ENCODE results near the gene ACOT13.

The ACOT13 gene

DNA sequence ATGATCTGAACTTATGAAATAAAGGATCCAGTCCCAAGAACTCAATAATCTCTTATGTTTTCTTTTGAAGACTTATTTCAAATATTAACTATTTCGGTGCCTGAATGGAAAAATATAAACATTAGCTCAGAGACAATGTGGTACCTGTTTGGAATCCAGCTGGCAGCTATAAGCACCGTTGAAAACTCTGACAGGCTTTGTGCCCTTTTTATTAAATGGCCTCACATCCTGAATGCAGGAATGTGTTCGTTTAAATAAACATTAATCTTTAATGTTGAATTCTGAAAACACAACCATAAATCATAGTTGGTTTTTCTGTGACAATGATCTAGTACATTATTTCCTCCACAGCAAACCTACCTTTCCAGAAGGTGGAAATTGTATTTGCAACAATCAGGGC, 16.5 kb upstream of the ACOT13 start:
- peaks cover 44% of the 10 kb centered on the region for H3K36me3 ChIP-seq (ENCODE audit: control insufficient read depth, low read length)

DNA sequence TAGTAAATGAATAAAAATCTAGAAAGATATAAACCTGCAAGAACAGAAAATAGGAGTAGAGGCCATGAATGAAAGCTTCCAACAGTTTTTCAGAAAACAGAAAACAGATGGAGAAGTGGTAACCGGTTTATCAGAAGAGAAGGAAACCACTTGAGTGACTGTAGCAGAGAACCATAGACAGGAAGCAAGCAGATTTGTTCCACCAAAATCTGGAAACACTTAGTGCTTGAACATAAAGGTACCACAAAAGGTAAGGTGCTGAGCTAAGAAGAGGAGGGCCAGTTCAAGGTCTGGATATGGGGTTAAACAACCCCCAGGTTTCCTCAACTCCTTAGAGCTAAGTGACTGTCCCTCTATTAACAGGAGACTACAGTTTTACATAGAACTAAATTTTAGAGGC, 11.7 kb upstream of the ACOT13 start:
- Histone ChIP-seq H3K4me3 (ENCODE audit: low read length) (no peak overlapping the region), H3K27me3 (ENCODE audit: control insufficient read depth, low read length) (no peaks in the 10 kb centered on the region), H3F3A (ENCODE audit: control insufficient read depth, insufficient read depth) (peaks cover 7% of the 10 kb centered on the region; the same call in 1 of the 2 replicates), H3K9me3 (ENCODE audit: control insufficient read depth, insufficient read depth, low read length) (no peaks in the 10 kb centered on the region), H4K20me1 (ENCODE audit: control insufficient read depth, insufficient read depth, low read depth, low read length) (0 out of 2 replicates have a peak, but pooled peaks cover 2% of the 10 kb centered on the region), H3K36me3 (ENCODE audit: control insufficient read depth, low read length) (peaks cover 74% of the 10 kb centered on the region), H3K27ac (ENCODE audit: low read depth, low read length) (no peak overlapping the region), H3K9me2 (replicated peaks; ENCODE audit: control insufficient read depth, low read length) (no peaks in the 10 kb centered on the region), H3K4me2 (ENCODE audit: low read length) (no peak overlapping the region), H3K79me2 (ENCODE audit: control insufficient read depth, low read length) (peaks cover 2% of the 10 kb centered on the region; the same call in 1 of the 2 replicates), H3K4me1 (ENCODE audit: control insufficient read depth, low read length) (peaks cover 6% of the 10 kb centered on the region)
- no peak for TF ChIP-seq EZH2phosphoT487 (IDR thresholded peaks at IDR 0.05; ENCODE audit: borderline replicate concordance, low read length)
- TF ChIP-seq, protein P1, sequence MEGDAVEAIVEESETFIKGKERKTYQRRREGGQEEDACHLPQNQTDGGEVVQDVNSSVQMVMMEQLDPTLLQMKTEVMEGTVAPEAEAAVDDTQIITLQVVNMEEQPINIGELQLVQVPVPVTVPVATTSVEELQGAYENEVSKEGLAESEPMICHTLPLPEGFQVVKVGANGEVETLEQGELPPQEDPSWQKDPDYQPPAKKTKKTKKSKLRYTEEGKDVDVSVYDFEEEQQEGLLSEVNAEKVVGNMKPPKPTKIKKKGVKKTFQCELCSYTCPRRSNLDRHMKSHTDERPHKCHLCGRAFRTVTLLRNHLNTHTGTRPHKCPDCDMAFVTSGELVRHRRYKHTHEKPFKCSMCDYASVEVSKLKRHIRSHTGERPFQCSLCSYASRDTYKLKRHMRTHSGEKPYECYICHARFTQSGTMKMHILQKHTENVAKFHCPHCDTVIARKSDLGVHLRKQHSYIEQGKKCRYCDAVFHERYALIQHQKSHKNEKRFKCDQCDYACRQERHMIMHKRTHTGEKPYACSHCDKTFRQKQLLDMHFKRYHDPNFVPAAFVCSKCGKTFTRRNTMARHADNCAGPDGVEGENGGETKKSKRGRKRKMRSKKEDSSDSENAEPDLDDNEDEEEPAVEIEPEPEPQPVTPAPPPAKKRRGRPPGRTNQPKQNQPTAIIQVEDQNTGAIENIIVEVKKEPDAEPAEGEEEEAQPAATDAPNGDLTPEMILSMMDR (IDR thresholded peaks at IDR 0.05; ENCODE audit: low read depth, low read length, poor library complexity, severe bottlenecking): no peak

More for the DNA sequence above, 16.5 kb upstream of the ACOT13 start:
- 0 out of 2 replicates have a peak overlapping the region, but pooled peaks have one; percentile 25 for H3K4me3 ChIP-seq (ENCODE audit: low read length)
- H3K9me2 ChIP-seq (replicated peaks; ENCODE audit: control insufficient read depth, low read length): no peaks in the 10 kb centered on the region
- H3K9me3 ChIP-seq (ENCODE audit: control insufficient read depth, insufficient read depth, low read length): no peaks in the 10 kb centered on the region
- no peaks in the 10 kb centered on the region for H4K20me1 ChIP-seq (ENCODE audit: control insufficient read depth, insufficient read depth, low read depth, low read length)
- peaks cover 23% of the 10 kb centered on the region for H3K4me1 ChIP-seq (ENCODE audit: control insufficient read depth, low read length)
- peak overlapping the region; percentile 39; the same call in 1 of the 2 replicates for H3K4me2 ChIP-seq (ENCODE audit: low read length)
- peak overlapping the region; percentile 26; the same call in 1 of the 2 replicates for H3K27ac ChIP-seq (ENCODE audit: low read depth, low read length)
- H3K27me3 ChIP-seq (ENCODE audit: control insufficient read depth, low read length): no peaks in the 10 kb centered on the region
- H3F3A ChIP-seq (ENCODE audit: control insufficient read depth, insufficient read depth): peaks cover 17% of the 10 kb centered on the region
- no peak for TF ChIP-seq EZH2phosphoT487 (IDR thresholded peaks at IDR 0.05; ENCODE audit: borderline replicate concordance, low read length)
- TF ChIP-seq, protein P1 (IDR thresholded peaks at IDR 0.05; ENCODE audit: low read depth, low read length, poor library complexity, severe bottlenecking): no peak
- no peaks in the 10 kb centered on the region; the same call in 1 of the 2 replicates for H3K79me2 ChIP-seq (ENCODE audit: control insufficient read depth, low read length)

DNA sequence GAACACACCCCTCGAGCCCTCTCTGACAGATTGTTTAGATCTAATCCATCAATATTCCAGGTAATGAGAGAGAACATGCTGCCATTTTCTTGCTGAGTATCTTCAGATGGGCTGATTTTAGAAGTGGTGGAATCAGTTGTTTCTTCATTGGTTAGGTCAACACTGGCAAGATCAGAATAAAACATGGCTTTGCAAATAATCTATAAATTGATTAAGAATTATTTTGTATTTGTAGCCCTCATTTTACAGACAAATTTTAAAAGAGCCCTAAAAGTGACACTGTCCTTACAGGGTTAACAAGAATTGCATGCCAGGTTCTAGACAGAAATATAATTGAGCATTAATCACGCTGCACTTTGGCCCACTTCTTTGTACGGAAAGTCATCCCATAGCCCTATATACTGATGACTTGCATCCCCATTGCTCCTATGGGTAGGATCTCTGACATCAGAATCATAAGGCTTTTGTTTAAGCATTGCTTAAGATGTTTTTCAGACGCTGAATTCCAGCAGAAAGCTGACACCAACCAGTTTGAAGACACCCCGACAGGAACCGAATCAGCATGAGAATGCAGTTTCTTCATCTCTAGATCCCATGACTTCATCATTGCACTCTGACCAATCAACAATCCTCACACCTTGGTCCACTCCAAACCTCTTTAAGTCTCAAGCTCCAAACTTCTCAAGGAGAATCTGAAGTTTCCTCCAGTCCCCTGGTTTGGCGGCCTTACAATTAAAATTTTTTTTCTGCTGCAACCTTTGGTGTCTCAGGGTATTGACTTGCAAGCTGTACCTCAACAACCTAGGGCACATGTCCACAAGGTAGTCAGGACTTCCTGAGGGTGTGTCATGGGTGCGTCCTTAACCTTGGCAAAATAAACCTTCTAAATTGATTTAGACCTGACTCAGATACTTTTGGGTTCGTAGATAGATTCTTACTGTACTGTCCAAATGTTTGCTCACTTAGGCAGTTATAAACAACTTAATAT, 8.0 kb upstream of the ACOT13 start:
- H3K36me3 ChIP-seq (ENCODE audit: control insufficient read depth, low read length): peaks cover 68% of the 10 kb centered on the region
- no peak overlapping the region for H3K4me2 ChIP-seq (ENCODE audit: low read length)
- no peak overlapping the region for H3K27ac ChIP-seq (ENCODE audit: low read depth, low read length)

More for the DNA sequence above, 8.0 kb upstream of the ACOT13 start:
- Histone ChIP-seq H3K4me3 (ENCODE audit: low read length) (no peak overlapping the region), H3K9me3 (ENCODE audit: control insufficient read depth, insufficient read depth, low read length) (no peaks in the 10 kb centered on the region), H3K79me2 (ENCODE audit: control insufficient read depth, low read length) (peaks cover 13% of the 10 kb centered on the region), H4K20me1 (ENCODE audit: control insufficient read depth, insufficient read depth, low read depth, low read length) (0 out of 2 replicates have a peak, but pooled peaks cover 2% of the 10 kb centered on the region), H3K27me3 (ENCODE audit: control insufficient read depth, low read length) (no peaks in the 10 kb centered on the region), H3K9me2 (replicated peaks; ENCODE audit: control insufficient read depth, low read length) (no peaks in the 10 kb centered on the region), H3F3A (ENCODE audit: control insufficient read depth, insufficient read depth) (no peaks in the 10 kb centered on the region), H3K4me1 (ENCODE audit: control insufficient read depth, low read length) (no peaks in the 10 kb centered on the region)
- no peak for TF ChIP-seq EZH2phosphoT487 (IDR thresholded peaks at IDR 0.05; ENCODE audit: borderline replicate concordance, low read length)
- TF ChIP-seq, protein P1 (IDR thresholded peaks at IDR 0.05; ENCODE audit: low read depth, low read length, poor library complexity, severe bottlenecking): no peak
